ENCODE results near the gene CBX3. TPM values are rescaled to one million over a fixed set of nuclear protein-coding genes. Genes with fewer than 3 reads are reported as not detected.
A peak's percentile ranks its signal among the peaks of the same experiment; 100 is the strongest.

The CBX3 gene
- total and polyA plus RNA-seq, 2 experiments from 2014 or later: 236 to 249 TPM

GRCh38 chr7:26198133-26198780, 3.3 kb upstream of the CBX3 start:
- H3K36me3 ChIP-seq (ENCODE audit: insufficient read depth): peaks cover 58% of the 10 kb centered on the region
- peaks cover 38% of the 10 kb centered on the region for H3K4me1 Mint-ChIP-seq
- H3K79me2 ChIP-seq (replicated peaks; ENCODE audit: insufficient read depth): peaks cover 85% of the 10 kb centered on the region
- H3K4me1 ChIP-seq (ENCODE audit: insufficient read depth): peaks cover 18% of the 10 kb centered on the region
- peak overlapping the region; percentile 81 for H3K4me2 ChIP-seq
- peak overlapping the region; percentile 100 for H3K27ac Mint-ChIP-seq
- no peaks in the 10 kb centered on the region for H3K27me3 ChIP-seq (ENCODE audit: insufficient read depth)
- no peak for ATAC-seq
- peak in 1 of 2 experiments; percentile 91; a peak in 3 of 4 replicates for TF ChIP-seq CTCF (conservative IDR thresholded peaks at IDR 0.05; ENCODE audit: low read depth in 2 of 2)
- TF ChIP-seq NANOG (IDR thresholded peaks at IDR 0.05; ENCODE audit: borderline replicate concordance): no peak
- peaks cover 58% of the 10 kb centered on the region for H3K27me3 Mint-ChIP-seq (ENCODE audit: insufficient read depth, low read depth, poor library complexity)
- no peak overlapping the region for H3K27ac ChIP-seq (ENCODE audit: low read depth)
- no peak overlapping the region for H2AFZ ChIP-seq
- H3K4me3 Mint-ChIP-seq: peak overlapping the region; percentile 100
- H3K36me3 Mint-ChIP-seq (ENCODE audit: low read depth): peaks cover 90% of the 10 kb centered on the region
- peak overlapping the region; percentile 71 for H3K4me3 ChIP-seq
- H3F3A ChIP-seq (replicated peaks; ENCODE audit: low read depth): peaks cover 28% of the 10 kb centered on the region
- peaks cover 57% of the 10 kb centered on the region for H4K20me1 ChIP-seq (replicated peaks; ENCODE audit: insufficient read depth)
- H3K9me3 Mint-ChIP-seq: peaks cover 18% of the 10 kb centered on the region
- no peaks in the 10 kb centered on the region for H3K9me2 ChIP-seq (ENCODE audit: insufficient read depth)
- DNase-seq (ENCODE audit: low spot score): peak; percentile 49

GRCh38 chr7:26198781-26199169, 2.8 kb upstream of the CBX3 start:
- peaks cover 53% of the 10 kb centered on the region for H3K36me3 ChIP-seq (ENCODE audit: insufficient read depth)
- H2AFZ ChIP-seq: no peak overlapping the region
- H3K4me2 ChIP-seq: peak overlapping the region; percentile 81
- Mint-ChIP-seq H3K36me3 (ENCODE audit: low read depth) (peaks cover 90% of the 10 kb centered on the region), H3K9me3 (peaks cover 18% of the 10 kb centered on the region), H3K4me3 (peak overlapping the region; percentile 100), H3K4me1 (peaks cover 33% of the 10 kb centered on the region), H3K27me3 (ENCODE audit: insufficient read depth, low read depth, poor library complexity) (peaks cover 53% of the 10 kb centered on the region), H3K27ac (peak overlapping the region; percentile 100)
- peaks cover 17% of the 10 kb centered on the region for H3K4me1 ChIP-seq (ENCODE audit: insufficient read depth)
- H3K4me3 ChIP-seq: peak overlapping the region; percentile 71
- H3K27ac ChIP-seq (ENCODE audit: low read depth): peak overlapping the region; percentile 99; the same call in 1 of the 2 replicates
- TF ChIP-seq ZNF462 (CRISPR knock-in tag; IDR thresholded peaks at IDR 0.05) (no peak), ETS1 (IDR thresholded peaks at IDR 0.05) (no peak)
- ATAC-seq (no peak), DNase-seq (ENCODE audit: low spot score) (no peak)
- no peaks in the 10 kb centered on the region for H3K27me3 ChIP-seq (ENCODE audit: insufficient read depth)
- peaks cover 85% of the 10 kb centered on the region for H3K79me2 ChIP-seq (replicated peaks; ENCODE audit: insufficient read depth)
- peaks cover 23% of the 10 kb centered on the region for H3F3A ChIP-seq (replicated peaks; ENCODE audit: low read depth)
- peaks cover 52% of the 10 kb centered on the region for H4K20me1 ChIP-seq (replicated peaks; ENCODE audit: insufficient read depth)
- no peaks in the 10 kb centered on the region for H3K9me2 ChIP-seq (ENCODE audit: insufficient read depth)

Measured in GM23338 (cell line).